ENCODE measurements around the gene CSNK1D.

Gene CSNK1D

DNA sequence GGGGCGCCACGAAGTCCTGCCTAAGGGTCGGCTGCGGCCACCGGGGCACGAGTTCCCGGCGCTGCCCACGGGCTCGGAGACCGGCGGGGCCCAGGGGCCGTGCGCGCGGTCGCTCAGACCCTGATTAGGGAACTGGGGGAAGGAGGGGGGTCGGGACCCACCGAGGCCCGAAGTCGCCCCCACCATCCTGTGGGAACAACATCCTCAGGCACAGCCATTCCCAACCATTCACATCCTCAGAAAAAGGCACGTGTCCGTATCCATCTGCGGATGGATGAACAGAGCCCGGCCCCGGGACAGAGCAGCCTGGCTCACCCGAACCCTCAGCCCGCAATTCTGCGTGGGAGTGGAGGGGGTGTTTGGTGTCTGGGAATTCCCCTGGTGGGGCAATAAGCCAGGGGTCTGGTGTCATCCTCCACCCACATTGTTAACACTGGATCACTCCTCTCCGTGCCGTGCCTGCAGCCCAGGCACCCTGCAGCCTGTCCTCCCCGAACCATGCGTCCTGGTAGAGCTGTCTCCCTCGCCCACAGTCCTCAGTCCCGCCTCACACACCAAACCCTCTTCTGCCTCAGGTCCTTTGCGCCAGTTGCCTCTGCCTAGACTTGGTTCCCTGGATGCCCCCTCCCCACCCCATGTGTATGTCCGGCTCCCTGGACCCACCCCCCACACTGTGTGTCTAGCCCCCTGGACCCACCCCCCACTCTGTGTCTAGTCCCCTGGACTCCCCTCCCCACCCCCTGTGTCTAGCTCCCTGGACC, 60.1 kb downstream of the CSNK1D start (continued):
- no peak for TF ChIP-seq ZNF521 (tag by site-specific recombination; IDR thresholded peaks at IDR 0.05)
- no peak for TF ChIP-seq ZNF707 (tag by site-specific recombination; IDR thresholded peaks at IDR 0.05)
- no peak for TF ChIP-seq ZNF211 (tag by site-specific recombination; IDR thresholded peaks at IDR 0.05; ENCODE audit: low read depth)
- TF ChIP-seq ZNF416 (tag by site-specific recombination; IDR thresholded peaks at IDR 0.05): no peak
- TF ChIP-seq ZNF132 (tag by site-specific recombination; IDR thresholded peaks at IDR 0.05; ENCODE audit: borderline replicate concordance): no peak
- TF ChIP-seq, protein P1, sequence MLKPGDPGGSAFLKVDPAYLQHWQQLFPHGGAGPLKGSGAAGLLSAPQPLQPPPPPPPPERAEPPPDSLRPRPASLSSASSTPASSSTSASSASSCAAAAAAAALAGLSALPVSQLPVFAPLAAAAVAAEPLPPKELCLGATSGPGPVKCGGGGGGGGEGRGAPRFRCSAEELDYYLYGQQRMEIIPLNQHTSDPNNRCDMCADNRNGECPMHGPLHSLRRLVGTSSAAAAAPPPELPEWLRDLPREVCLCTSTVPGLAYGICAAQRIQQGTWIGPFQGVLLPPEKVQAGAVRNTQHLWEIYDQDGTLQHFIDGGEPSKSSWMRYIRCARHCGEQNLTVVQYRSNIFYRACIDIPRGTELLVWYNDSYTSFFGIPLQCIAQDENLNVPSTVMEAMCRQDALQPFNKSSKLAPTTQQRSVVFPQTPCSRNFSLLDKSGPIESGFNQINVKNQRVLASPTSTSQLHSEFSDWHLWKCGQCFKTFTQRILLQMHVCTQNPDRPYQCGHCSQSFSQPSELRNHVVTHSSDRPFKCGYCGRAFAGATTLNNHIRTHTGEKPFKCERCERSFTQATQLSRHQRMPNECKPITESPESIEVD (tag by site-specific recombination; IDR thresholded peaks at IDR 0.05): no peak
- no peak for TF ChIP-seq ZNF354C (tag by site-specific recombination; IDR thresholded peaks at IDR 0.05; ENCODE audit: borderline replicate concordance, low read depth)
- TF ChIP-seq, protein P2, sequence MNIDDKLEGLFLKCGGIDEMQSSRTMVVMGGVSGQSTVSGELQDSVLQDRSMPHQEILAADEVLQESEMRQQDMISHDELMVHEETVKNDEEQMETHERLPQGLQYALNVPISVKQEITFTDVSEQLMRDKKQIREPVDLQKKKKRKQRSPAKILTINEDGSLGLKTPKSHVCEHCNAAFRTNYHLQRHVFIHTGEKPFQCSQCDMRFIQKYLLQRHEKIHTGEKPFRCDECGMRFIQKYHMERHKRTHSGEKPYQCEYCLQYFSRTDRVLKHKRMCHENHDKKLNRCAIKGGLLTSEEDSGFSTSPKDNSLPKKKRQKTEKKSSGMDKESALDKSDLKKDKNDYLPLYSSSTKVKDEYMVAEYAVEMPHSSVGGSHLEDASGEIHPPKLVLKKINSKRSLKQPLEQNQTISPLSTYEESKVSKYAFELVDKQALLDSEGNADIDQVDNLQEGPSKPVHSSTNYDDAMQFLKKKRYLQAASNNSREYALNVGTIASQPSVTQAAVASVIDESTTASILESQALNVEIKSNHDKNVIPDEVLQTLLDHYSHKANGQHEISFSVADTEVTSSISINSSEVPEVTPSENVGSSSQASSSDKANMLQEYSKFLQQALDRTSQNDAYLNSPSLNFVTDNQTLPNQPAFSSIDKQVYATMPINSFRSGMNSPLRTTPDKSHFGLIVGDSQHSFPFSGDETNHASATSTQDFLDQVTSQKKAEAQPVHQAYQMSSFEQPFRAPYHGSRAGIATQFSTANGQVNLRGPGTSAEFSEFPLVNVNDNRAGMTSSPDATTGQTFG (tag by site-specific recombination; IDR thresholded peaks at IDR 0.05; ENCODE audit: borderline replicate concordance): peak; percentile 21; the same call in 1 of the 2 replicates
- TF ChIP-seq ZNF140 (tag by site-specific recombination; IDR thresholded peaks at IDR 0.05): no peak
- no peak for TF ChIP-seq ZNF391 (tag by site-specific recombination; IDR thresholded peaks at IDR 0.05; ENCODE audit: borderline replicate concordance, low read depth)
- TF ChIP-seq, protein P3, sequence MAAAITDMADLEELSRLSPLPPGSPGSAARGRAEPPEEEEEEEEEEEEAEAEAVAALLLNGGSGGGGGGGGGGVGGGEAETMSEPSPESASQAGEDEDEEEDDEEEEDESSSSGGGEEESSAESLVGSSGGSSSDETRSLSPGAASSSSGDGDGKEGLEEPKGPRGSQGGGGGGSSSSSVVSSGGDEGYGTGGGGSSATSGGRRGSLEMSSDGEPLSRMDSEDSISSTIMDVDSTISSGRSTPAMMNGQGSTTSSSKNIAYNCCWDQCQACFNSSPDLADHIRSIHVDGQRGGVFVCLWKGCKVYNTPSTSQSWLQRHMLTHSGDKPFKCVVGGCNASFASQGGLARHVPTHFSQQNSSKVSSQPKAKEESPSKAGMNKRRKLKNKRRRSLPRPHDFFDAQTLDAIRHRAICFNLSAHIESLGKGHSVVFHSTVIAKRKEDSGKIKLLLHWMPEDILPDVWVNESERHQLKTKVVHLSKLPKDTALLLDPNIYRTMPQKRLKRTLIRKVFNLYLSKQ (tag by site-specific recombination; IDR thresholded peaks at IDR 0.05; ENCODE audit: borderline replicate concordance): no peak
- TF ChIP-seq, protein P4, sequence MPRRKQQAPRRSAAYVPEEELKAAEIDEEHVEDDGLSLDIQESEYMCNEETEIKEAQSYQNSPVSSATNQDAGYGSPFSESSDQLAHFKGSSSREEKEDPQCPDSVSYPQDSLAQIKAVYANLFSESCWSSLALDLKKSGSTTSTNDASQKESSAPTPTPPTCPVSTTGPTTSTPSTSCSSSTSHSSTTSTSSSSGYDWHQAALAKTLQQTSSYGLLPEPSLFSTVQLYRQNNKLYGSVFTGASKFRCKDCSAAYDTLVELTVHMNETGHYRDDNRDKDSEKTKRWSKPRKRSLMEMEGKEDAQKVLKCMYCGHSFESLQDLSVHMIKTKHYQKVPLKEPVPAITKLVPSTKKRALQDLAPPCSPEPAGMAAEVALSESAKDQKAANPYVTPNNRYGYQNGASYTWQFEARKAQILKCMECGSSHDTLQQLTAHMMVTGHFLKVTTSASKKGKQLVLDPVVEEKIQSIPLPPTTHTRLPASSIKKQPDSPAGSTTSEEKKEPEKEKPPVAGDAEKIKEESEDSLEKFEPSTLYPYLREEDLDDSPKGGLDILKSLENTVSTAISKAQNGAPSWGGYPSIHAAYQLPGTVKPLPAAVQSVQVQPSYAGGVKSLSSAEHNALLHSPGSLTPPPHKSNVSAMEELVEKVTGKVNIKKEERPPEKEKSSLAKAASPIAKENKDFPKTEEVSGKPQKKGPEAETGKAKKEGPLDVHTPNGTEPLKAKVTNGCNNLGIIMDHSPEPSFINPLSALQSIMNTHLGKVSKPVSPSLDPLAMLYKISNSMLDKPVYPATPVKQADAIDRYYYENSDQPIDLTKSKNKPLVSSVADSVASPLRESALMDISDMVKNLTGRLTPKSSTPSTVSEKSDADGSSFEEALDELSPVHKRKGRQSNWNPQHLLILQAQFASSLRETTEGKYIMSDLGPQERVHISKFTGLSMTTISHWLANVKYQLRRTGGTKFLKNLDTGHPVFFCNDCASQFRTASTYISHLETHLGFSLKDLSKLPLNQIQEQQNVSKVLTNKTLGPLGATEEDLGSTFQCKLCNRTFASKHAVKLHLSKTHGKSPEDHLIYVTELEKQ (tag by site-specific recombination; IDR thresholded peaks at IDR 0.05; ENCODE audit: borderline replicate concordance): no peak
- no peak for TF ChIP-seq FEZF1 (tag by site-specific recombination; IDR thresholded peaks at IDR 0.05)
- peak; percentile 19; the same call in 1 of the 2 replicates for TF ChIP-seq KLF9 (tag by site-specific recombination; IDR thresholded peaks at IDR 0.05; ENCODE audit: low read depth)
- no peak for TF ChIP-seq ZNF555 (tag by site-specific recombination; conservative IDR thresholded peaks at IDR 0.05)
- no peak for TF ChIP-seq ZNF660 (tag by site-specific recombination; IDR thresholded peaks at IDR 0.05)
- TF ChIP-seq ZNF747 (tag by site-specific recombination; IDR thresholded peaks at IDR 0.05): no peak
- TF ChIP-seq ZNF514 (tag by site-specific recombination; IDR thresholded peaks at IDR 0.05): no peak
- TF ChIP-seq ZIC2 (tag by site-specific recombination; IDR thresholded peaks at IDR 0.05): no peak
- TF ChIP-seq, protein P5, sequence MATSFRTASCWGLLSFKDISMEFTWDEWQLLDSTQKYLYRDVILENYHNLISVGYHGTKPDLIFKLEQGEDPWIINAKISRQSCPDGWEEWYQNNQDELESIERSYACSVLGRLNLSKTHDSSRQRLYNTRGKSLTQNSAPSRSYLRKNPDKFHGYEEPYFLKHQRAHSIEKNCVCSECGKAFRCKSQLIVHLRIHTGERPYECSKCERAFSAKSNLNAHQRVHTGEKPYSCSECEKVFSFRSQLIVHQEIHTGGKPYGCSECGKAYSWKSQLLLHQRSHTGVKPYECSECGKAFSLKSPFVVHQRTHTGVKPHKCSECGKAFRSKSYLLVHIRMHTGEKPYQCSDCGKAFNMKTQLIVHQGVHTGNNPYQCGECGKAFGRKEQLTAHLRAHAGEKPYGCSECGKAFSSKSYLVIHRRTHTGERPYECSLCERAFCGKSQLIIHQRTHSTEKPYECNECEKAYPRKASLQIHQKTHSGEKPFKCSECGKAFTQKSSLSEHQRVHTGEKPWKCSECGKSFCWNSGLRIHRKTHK (tag by site-specific recombination; IDR thresholded peaks at IDR 0.05): no peak
- TF ChIP-seq ZNF10 (tag by site-specific recombination; IDR thresholded peaks at IDR 0.05): peak; percentile 98
- TF ChIP-seq, protein P6, sequence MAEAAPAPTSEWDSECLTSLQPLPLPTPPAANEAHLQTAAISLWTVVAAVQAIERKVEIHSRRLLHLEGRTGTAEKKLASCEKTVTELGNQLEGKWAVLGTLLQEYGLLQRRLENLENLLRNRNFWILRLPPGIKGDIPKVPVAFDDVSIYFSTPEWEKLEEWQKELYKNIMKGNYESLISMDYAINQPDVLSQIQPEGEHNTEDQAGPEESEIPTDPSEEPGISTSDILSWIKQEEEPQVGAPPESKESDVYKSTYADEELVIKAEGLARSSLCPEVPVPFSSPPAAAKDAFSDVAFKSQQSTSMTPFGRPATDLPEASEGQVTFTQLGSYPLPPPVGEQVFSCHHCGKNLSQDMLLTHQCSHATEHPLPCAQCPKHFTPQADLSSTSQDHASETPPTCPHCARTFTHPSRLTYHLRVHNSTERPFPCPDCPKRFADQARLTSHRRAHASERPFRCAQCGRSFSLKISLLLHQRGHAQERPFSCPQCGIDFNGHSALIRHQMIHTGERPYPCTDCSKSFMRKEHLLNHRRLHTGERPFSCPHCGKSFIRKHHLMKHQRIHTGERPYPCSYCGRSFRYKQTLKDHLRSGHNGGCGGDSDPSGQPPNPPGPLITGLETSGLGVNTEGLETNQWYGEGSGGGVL (tag by site-specific recombination; IDR thresholded peaks at IDR 0.05): peak; percentile 33; the same call in 1 of the 2 replicates
